Fibroblast of the aortic adventitia (primary cell): ENCODE results near the gene SFTA2. TPM values are rescaled to one million over a fixed set of nuclear protein-coding genes. Genes with fewer than 3 reads are reported as not detected.
A peak's percentile ranks its signal among the peaks of the same experiment; 100 is the strongest.

Source experiments
- DNase-seq: peaks from one replicate; pipeline ENCODE4 v3.0.0-alpha.2; 2010; ENCODE audit warnings: low read depth
- H3K4me3 ChIP-seq: 2 replicates; pipeline ENCODE4 v1.5.1; 2011; ENCODE audit warnings: low read depth, mild to moderate bottlenecking, control low read depth, low read length, moderate library complexity
- total RNA-seq: library from RNA; depleted of rRNA; stranded (reverse); fragments of >200 nt; gene quantifications from 2 replicates; pipeline ENCODE4 v1.2.3, GENCODE V29; 2012; ENCODE audit warnings: low replicate concordance
- TF ChIP-seq, protein P1 (sequence below): IDR thresholded peaks from 2 replicates; pipeline ENCODE4 v1.5.1; 2011; ENCODE audit warnings: mild to moderate bottlenecking, low read length, control low read depth, inconsistent platforms; ENCODE audit not compliant: insufficient read depth

Gene SFTA2
- total RNA-seq, 1 donor = not detected

DNA sequence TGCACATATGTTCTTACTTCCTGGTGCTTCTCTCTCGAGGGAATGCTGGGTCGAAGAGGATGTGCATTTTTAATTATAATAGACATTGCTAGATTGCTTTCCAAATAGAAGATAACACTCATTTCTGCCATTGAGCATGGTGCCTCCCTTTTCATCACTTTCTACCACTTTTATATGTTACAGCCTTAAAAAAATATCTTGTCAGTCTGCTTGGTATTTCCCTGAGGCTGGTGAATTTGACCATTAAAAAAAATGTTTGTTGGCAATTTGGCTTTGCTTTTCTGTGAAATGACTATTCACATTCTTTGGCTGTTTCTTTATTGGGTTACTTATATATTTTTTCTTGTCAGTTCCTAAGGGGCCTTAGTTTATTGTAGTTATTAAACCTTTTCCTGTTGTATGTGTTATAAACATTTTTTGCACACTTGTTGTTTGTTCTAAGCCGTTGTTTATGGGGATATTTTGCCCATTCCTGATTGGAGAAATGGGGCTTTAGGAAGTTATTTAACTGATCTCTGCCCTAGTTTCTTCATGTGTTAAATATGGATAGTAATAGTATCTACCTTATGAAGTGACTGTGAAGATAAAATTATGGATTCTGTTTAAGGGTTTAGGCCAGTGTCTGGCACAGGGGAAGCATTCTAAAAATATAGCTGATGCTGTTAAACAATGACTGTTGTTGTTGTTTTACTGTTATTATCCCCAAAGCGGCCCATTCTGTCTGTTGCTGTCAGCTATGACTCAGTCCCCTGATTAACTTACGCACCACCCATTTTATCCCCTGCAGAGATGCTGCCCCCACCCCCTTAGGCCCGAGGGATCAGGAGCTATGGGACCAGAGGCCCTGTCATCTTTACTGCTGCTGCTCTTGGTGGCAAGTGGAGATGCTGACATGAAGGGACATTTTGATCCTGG, 43.8 kb downstream of the SFTA2 start:
- TF ChIP-seq, protein P1, sequence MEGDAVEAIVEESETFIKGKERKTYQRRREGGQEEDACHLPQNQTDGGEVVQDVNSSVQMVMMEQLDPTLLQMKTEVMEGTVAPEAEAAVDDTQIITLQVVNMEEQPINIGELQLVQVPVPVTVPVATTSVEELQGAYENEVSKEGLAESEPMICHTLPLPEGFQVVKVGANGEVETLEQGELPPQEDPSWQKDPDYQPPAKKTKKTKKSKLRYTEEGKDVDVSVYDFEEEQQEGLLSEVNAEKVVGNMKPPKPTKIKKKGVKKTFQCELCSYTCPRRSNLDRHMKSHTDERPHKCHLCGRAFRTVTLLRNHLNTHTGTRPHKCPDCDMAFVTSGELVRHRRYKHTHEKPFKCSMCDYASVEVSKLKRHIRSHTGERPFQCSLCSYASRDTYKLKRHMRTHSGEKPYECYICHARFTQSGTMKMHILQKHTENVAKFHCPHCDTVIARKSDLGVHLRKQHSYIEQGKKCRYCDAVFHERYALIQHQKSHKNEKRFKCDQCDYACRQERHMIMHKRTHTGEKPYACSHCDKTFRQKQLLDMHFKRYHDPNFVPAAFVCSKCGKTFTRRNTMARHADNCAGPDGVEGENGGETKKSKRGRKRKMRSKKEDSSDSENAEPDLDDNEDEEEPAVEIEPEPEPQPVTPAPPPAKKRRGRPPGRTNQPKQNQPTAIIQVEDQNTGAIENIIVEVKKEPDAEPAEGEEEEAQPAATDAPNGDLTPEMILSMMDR = no peak
- peak; percentile 52 for DNase-seq
- no peak overlapping the region for H3K4me3 ChIP-seq

- DNase-seq = no peak
- TF ChIP-seq, protein P1 = no peak
- H3K4me3 ChIP-seq = no peak overlapping the region
Measured at GRCh38 chr6:30886897-30887255, 45.1 kb downstream of the SFTA2 start.

- peak; percentile 39 for DNase-seq
- H3K4me3 ChIP-seq = peak overlapping the region; percentile 78
- TF ChIP-seq, protein P1 = no peak
Measured at GRCh38 chr6:30885999-30886896, 45.7 kb downstream of the SFTA2 start.

- no peak for DNase-seq
- H3K4me3 ChIP-seq = peak overlapping the region; percentile 78
- TF ChIP-seq, protein P1 = no peak
Measured at GRCh38 chr6:30885481-30885998, 46.4 kb downstream of the SFTA2 start.

- TF ChIP-seq, protein P1 = no peak
Measured at GRCh38 chr6:30884521-30885480, 47.2 kb downstream of the SFTA2 start.

More at GRCh38 chr6:30884521-30885480, 47.2 kb downstream of the SFTA2 start:
- peak overlapping the region; percentile 78 for H3K4me3 ChIP-seq
- DNase-seq = no peak
